A549 (cell line): Measurements from ENCODE around the gene FUBP1. TPM values are rescaled to one million over a fixed set of nuclear protein-coding genes. Genes with fewer than 3 reads are reported as not detected.
"Not testable (repeated sequence)": the region's sequence is repeated elsewhere in the genome, so short reads cannot be mapped to it uniquely, and the experiment has no call there.

Source experiments
- ATAC-seq, 2 experiments: fragments of 200-7000 bp in 1 of 2; fragments of >200 bp in 1 of 2; cut with Nextera tagmentation in 1 of 2; cut with Tn5 transposase in 1 of 2; 3 replicates each; pipeline versions ENCODE4 v1.8.0 to v1.9.1; 2018 to 2020; ENCODE audit warnings: mild to moderate bottlenecking in 1 of 2, moderate library complexity in 1 of 2
- CTCF ChIA-PET: fragments of 300-600 bp; sonication (Branson Sonifier 250); formaldehyde crosslinking; extraction: SDS; loops from one replicate; lab custom pipeline; 2021; ENCODE audit warnings: antibody characterized with exemption, inconsistent platforms; lab: Yijun Ruan, JAX
- POLR2A ChIA-PET: fragments of 350-600 bp; formaldehyde crosslinking; extraction: SDS; loops from one replicate; lab custom pipeline; 2021; ENCODE audit warnings: antibody characterized with exemption, inconsistent platforms; lab: Yijun Ruan, JAX
- DNase-seq, 2 experiments: peaks; one replicate each; pipeline versions ENCODE4 v3.0.0 to v3.0.0-alpha.2; 2011 to 2016; ENCODE audit warnings: low read depth in 1 of 2, low spot score in 1 of 2
- FAIRE-seq: peaks from 2 replicates; lab custom pipeline; 2011; peaks lifted over from hg19 to GRCh38; lab: Jason Lieb, UNC
- H3K27ac ChIP-seq, 2 experiments: fragments of >200 bp; sonication (Bioruptor Twin); formaldehyde crosslinking; 3 replicates each; pipeline ENCODE4 v1.5.1; 2016 to 2017
- H3K4me1 ChIP-seq: fragments of >200 bp; sonication (Bioruptor Twin); formaldehyde crosslinking; 3 replicates; pipeline ENCODE4 v1.6.1; 2016
- H3K4me2 ChIP-seq: fragments of >200 bp; sonication (Bioruptor Twin); formaldehyde crosslinking; 3 replicates; pipeline ENCODE4 v1.6.1; 2016
- H3K4me3 ChIP-seq: fragments of >200 bp; sonication (Bioruptor Twin); formaldehyde crosslinking; 3 replicates; pipeline ENCODE4 v1.5.1; 2016
- H3K9me3 ChIP-seq: fragments of >200 bp; sonication (Bioruptor Twin); formaldehyde crosslinking; 3 replicates; pipeline ENCODE4 v1.6.1; 2016
- ATOH8 ChIP-seq: fragments of 250-450 bp; sonication (Bioruptor Pico); IDR thresholded peaks from 2 replicates; pipeline ENCODE4 v1.5.0; 2020; ENCODE audit warnings: low read depth, mild to moderate bottlenecking, moderate library complexity
- BCL3 ChIP-seq: fragments of >200 bp; sonication (Bioruptor Twin); formaldehyde crosslinking; IDR thresholded peaks from 3 replicates; pipeline ENCODE4 v1.6.1; 2016
- BHLHE40 ChIP-seq: IDR thresholded peaks from 2 replicates; pipeline ENCODE4 v1.6.1; 2012; ENCODE audit warnings: low read depth, low read length, inconsistent platforms
- EHF ChIP-seq: fragments of 250-450 bp; sonication (Bioruptor Pico); IDR thresholded peaks from 2 replicates; pipeline ENCODE4 v1.5.0; 2020; ENCODE audit warnings: mild to moderate bottlenecking
- FOSL2 ChIP-seq, 2 experiments: fragments of 450-650 bp in 1 of 2; fragments of >200 bp in 1 of 2; sonication (Bioruptor Twin) in 1 of 2; formaldehyde crosslinking; IDR thresholded peaks; 2 replicates each; pipeline versions ENCODE4 v1.5.0 to v1.6.1; 2016 to 2020; ENCODE audit warnings: mild to moderate bottlenecking in 1 of 2, moderate library complexity in 1 of 2
- FOXS1 ChIP-seq: fragments of 250-450 bp; sonication (Bioruptor Pico); IDR thresholded peaks from 2 replicates; pipeline ENCODE4 v1.5.0; 2020; ENCODE audit warnings: mild to moderate bottlenecking, moderate library complexity
- HDAC2 ChIP-seq: fragments of 200-600 bp; sonication (generic); IDR thresholded peaks from 2 replicates; pipeline ENCODE4 v1.6.1; 2016
- HEYL ChIP-seq: fragments of 250-450 bp; sonication (Bioruptor Pico); IDR thresholded peaks from 2 replicates; pipeline ENCODE4 v1.8.0; 2021; ENCODE audit warnings: mild to moderate bottlenecking, moderate library complexity
- HOXA7 ChIP-seq: fragments of 250-450 bp; sonication (Bioruptor Pico); IDR thresholded peaks from 2 replicates; pipeline ENCODE4 v1.5.0; 2020; ENCODE audit warnings: mild to moderate bottlenecking, moderate library complexity
- HOXB13 ChIP-seq: fragments of 250-450 bp; sonication (Bioruptor Pico); IDR thresholded peaks from 2 replicates; pipeline ENCODE4 v1.5.0; 2020; ENCODE audit warnings: low read depth, mild to moderate bottlenecking, moderate library complexity
- HOXB5 ChIP-seq: fragments of 250-450 bp; sonication (Bioruptor Pico); IDR thresholded peaks from 2 replicates; pipeline ENCODE4 v1.5.0; 2020; ENCODE audit warnings: mild to moderate bottlenecking, moderate library complexity
- KDM5A ChIP-seq: fragments of 200-600 bp; sonication (generic); IDR thresholded peaks from 2 replicates; pipeline ENCODE4 v1.6.1; 2016; ENCODE audit warnings: antibody characterized with exemption, mild to moderate bottlenecking
- NFE2L2 ChIP-seq: fragments of 150-350 bp; conservative IDR thresholded peaks from 2 replicates; pipeline ENCODE4 v1.6.1; 2014; ENCODE audit warnings: low read length
- PHF8 ChIP-seq: fragments of 200-600 bp; sonication (generic); IDR thresholded peaks from 2 replicates; pipeline ENCODE4 v1.6.1; 2016; ENCODE audit warnings: low read depth, mild to moderate bottlenecking, antibody characterized with exemption, moderate library complexity, borderline replicate concordance
- RCOR1 ChIP-seq: fragments of 150-350 bp; IDR thresholded peaks from 2 replicates; pipeline ENCODE4 v1.6.1; 2014; ENCODE audit warnings: antibody characterized with exemption, low read length, low read depth
- TP53 ChIP-seq: fragments of 250-450 bp; sonication (Bioruptor Pico); IDR thresholded peaks from 2 replicates; pipeline ENCODE4 v1.5.0; 2021; ENCODE audit warnings: mild to moderate bottlenecking, moderate library complexity
- ZNF302 ChIP-seq: fragments of 250-450 bp; sonication (Bioruptor Pico); IDR thresholded peaks from 2 replicates; pipeline ENCODE4 v1.9.0; 2021; ENCODE audit warnings: inconsistent platforms, mild to moderate bottlenecking, moderate library complexity
- ZSCAN20 ChIP-seq: fragments of 250-450 bp; sonication (Bioruptor Pico); IDR thresholded peaks from 2 replicates; pipeline ENCODE4 v1.8.0; 2022; ENCODE audit warnings: mild to moderate bottlenecking, moderate library complexity
- WGBS: methylation state at CpG from one replicate; pipeline ENCODE4 v1.1.6; 2017; ENCODE audit errors: missing lambda C conversion rate; 5-methylcytosine and 5-hydroxymethylcytosine counted together
- polyA plus RNA-seq, 4 experiments: library from polyadenylated mRNA; depleted of rRNA in 3 of 4; stranded (reverse); fragments of >200 nt; fragmentation: RNase III in 1 of 4; extraction: RNeasy Plus Mini Kit Qiagen cat#74134 plus additional on column Dnase treatment in 1 of 4; gene quantifications; 2 replicates in 3 of 4; 3 replicates in 1 of 4; pipeline ENCODE4 v1.2.3, GENCODE V29; 2011 to 2017

Gene FUBP1
- polyA plus RNA-seq, 2 of the 4 experiments (the other 2 are of a cell fraction): 128 to 183 TPM

GRCh38 chr1:77983997-77984355 lies 5.1 kb upstream of the FUBP1 start:
- TF ChIP-seq FOXS1 (CRISPR knock-in tag) (0 out of 2 replicates have a peak, but pooled peaks have one; percentile 1), TP53 (CRISPR knock-in tag) (no peak), HDAC2 (no peak)
- ChIA-PET CTCF (no interaction called here), POLR2A (interaction anchor here (2.2 kb wide), 1 partner anchor 20 kb away, joined by 5 read pairs; no protein-coding TSS in a partner anchor)
- ATAC-seq: no peak
- H3K27ac ChIP-seq: peak overlapping the region; percentile 63 to 77
- no peak for FAIRE-seq
- peaks cover 52% of the 10 kb centered on the region for H3K4me1 ChIP-seq
- H3K9me3 ChIP-seq: no peaks in the 10 kb centered on the region
- DNase-seq: no peak
- H3K4me2 ChIP-seq: peak overlapping the region; percentile 94
- no peak overlapping the region for H3K4me3 ChIP-seq

GRCh38 chr1:77983352-77983996 lies 4.6 kb upstream of the FUBP1 start:
- ChIA-PET CTCF (interaction anchor here (1.8 kb wide), 1 partner anchor 21 kb away, joined by 6 read pairs; the partner anchor contains the start of gene DNAJB4), POLR2A (interaction anchor here (2.2 kb wide), 1 partner anchor 20 kb away, joined by 5 read pairs; no protein-coding TSS in a partner anchor)
- peak; percentile 90 for TF ChIP-seq HOXB5 (CRISPR knock-in tag)
- TF ChIP-seq FOXS1 (CRISPR knock-in tag): peak; percentile 74; the same call in 1 of the 2 replicates
- peak; percentile 88 for TF ChIP-seq ZSCAN20 (CRISPR knock-in tag)
- TF ChIP-seq HEYL (CRISPR knock-in tag): peak; percentile 88
- TF ChIP-seq EHF: peak; percentile 91
- peak; percentile 74 for TF ChIP-seq ZNF302 (CRISPR knock-in tag)
- peak; percentile 80 for TF ChIP-seq ATOH8 (CRISPR knock-in tag)
- peak; percentile 93 for TF ChIP-seq HOXB13 (CRISPR knock-in tag)
- peak overlapping the region; percentile 88 to 94 for H3K27ac ChIP-seq
- FAIRE-seq, ATAC-seq, DNase-seq, H3K4me3 ChIP-seq, H3K9me3 ChIP-seq: not testable (repeated sequence)
- 0% methylated on average over 8 of the region's 8 CpGs for WGBS
- peaks cover 52% of the 10 kb centered on the region for H3K4me1 ChIP-seq
- peak overlapping the region; percentile 94 for H3K4me2 ChIP-seq

- no peaks in the 10 kb centered on the region for H3K9me3 ChIP-seq
- peak overlapping the region; percentile 97 for H3K4me2 ChIP-seq
- CTCF ChIA-PET: interaction anchor here (0.7 to 4.5 kb wide), 5 partner anchors 11 to 136 kb away, joined by 3 to 28 read pairs (median 4); no protein-coding TSS in a partner anchor
- POLR2A ChIA-PET: interaction anchor here (0.6 to 2.4 kb wide), 9 partner anchors 12 to 136 kb away, joined by 3 to 94 read pairs (median 3); partner anchors contain the start of gene DNAJB4
- H3K27ac ChIP-seq: peak overlapping the region; percentile 88 to 92
- TF ChIP-seq PHF8 (0 out of 2 replicates have a peak, but pooled peaks have one; percentile 10), NFE2L2 (no peak), FOSL2 (IDR thresholded peaks at IDR 0.05) (no peak), FOSL2 (CRISPR knock-in tag; IDR thresholded peaks at IDR 0.05) (no peak), BHLHE40 (no peak), RCOR1 (no peak), KDM5A (no peak)
- TF ChIP-seq, all 56 proteins: peak for 1
- H3K4me1 ChIP-seq: peaks cover 41% of the 10 kb centered on the region
- FAIRE-seq (no peak), DNase-seq (peak; percentile 37 to 88), ATAC-seq (peak; percentile 70 to 75)
- WGBS: under 1% methylated on average over 33 of the region's 34 CpGs
- H3K4me3 ChIP-seq: peak overlapping the region; percentile 71
These were observed 441 bp downstream of the FUBP1 start for GRCh38 chr1:77978293-77978968.

GRCh38 chr1:77977989-77978292 lies 931 bp downstream of the FUBP1 start:
- Histone ChIP-seq H3K4me3 (peak overlapping the region; percentile 71), H3K4me2 (peak overlapping the region; percentile 97), H3K9me3 (no peaks in the 10 kb centered on the region), H3K4me1 (peaks cover 41% of the 10 kb centered on the region), H3K27ac (peak overlapping the region; percentile 88 to 92)
- no peak for DNase-seq
- ChIA-PET POLR2A (interaction anchor here (1.1 to 2.4 kb wide), 3 partner anchors 12 to 28 kb away, joined by 3 to 94 read pairs (median 5); partner anchors contain the start of gene DNAJB4), CTCF (interaction anchor here (1.1 to 4.5 kb wide), 3 partner anchors 10 to 136 kb away, joined by 3 to 28 read pairs (median 3); no protein-coding TSS in a partner anchor)
- FAIRE-seq: no peak
- no peak for ATAC-seq
- no peak for TF ChIP-seq BCL3
- TF ChIP-seq HOXA7 (CRISPR knock-in tag): 0 out of 2 replicates have a peak, but pooled peaks have one; percentile 14
- under 1% methylated on average over 5 of the region's 5 CpGs for WGBS
